GM18502 (cell line): ENCODE results near the gene UBXN6.

Source experiments
- ATAC-seq: cut with Tn5 transposase; IDR thresholded peaks from one replicate; pipeline ENCODE4 v1.9.1; 2021; ENCODE audit warnings: mild to moderate bottlenecking; ENCODE audit not compliant: unreplicated experiment, poor library complexity

UBXN6 gene

GRCh38 chr19:4456843-4457653, 546 bp downstream of the UBXN6 start:
- no peak for ATAC-seq

DNA sequence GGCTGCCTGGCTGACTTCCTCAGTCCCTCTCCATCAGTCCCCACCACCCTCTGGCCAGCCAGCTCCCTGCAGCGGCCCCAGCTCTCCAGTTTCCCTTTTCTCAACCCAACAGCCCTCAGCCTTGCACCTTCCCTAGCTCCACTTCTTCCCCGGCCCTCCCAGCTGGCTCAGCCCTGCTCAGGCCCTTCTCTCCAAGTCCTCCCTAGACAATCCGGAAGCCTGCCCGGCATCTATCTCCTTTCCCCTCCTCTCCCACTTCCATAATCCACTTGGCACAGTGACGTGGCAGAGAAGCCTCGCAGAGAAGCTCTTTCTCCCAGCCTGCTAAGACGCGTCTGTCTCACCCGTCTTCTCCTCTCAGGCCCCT, 1.1 kb downstream of the UBXN6 start:
- no peak for ATAC-seq

- no peak for ATAC-seq
Measured at GRCh38 chr19:4455719-4456475, 1.7 kb downstream of the UBXN6 start.

DNA sequence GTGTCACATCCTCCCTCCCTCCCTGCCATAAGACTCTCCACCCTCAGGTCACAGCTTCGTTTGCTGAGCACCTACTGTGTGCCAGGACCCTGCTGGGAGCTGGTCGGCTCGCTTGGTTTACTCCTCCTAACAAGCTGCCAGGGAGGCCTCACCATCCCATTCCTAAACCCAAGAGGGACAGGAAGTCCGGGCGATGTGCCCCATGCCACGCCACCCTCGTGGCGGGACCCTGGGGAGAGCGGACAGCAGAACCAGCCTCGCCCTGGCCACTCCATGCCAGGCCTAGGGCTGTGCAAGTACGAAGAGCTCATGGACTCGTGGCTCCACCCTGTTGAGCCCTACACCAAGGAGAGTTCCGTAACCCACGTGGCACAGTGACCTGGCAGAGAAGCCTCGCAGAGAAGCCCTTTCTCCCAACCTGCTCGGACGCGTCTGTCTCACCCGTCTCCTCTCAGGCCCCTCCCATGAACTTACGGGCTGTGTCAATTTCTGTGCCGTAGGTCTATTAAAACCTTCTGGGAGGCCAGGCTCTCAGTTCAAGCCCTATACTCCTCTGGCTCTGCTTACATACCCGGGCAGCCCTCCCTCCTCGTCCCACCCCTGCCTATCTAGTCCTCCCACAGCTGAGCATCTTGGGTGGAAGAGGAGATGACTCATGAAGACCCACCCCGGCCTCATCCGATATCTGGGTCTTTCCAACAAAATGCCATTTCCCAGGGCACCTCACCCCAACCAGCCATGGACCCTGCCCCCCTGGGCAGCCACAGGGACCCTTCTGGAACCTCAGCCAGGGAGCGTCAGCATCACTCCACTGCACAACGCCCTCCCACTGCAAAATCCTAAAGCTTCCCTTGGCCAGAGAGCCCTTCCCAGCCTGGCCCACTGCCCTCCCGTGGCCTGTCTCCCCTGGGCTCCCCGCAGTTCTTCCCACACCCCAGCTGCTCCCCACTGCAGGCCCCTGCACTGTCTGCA, 2.6 kb downstream of the UBXN6 start:
- ATAC-seq, result no peak

DNA sequence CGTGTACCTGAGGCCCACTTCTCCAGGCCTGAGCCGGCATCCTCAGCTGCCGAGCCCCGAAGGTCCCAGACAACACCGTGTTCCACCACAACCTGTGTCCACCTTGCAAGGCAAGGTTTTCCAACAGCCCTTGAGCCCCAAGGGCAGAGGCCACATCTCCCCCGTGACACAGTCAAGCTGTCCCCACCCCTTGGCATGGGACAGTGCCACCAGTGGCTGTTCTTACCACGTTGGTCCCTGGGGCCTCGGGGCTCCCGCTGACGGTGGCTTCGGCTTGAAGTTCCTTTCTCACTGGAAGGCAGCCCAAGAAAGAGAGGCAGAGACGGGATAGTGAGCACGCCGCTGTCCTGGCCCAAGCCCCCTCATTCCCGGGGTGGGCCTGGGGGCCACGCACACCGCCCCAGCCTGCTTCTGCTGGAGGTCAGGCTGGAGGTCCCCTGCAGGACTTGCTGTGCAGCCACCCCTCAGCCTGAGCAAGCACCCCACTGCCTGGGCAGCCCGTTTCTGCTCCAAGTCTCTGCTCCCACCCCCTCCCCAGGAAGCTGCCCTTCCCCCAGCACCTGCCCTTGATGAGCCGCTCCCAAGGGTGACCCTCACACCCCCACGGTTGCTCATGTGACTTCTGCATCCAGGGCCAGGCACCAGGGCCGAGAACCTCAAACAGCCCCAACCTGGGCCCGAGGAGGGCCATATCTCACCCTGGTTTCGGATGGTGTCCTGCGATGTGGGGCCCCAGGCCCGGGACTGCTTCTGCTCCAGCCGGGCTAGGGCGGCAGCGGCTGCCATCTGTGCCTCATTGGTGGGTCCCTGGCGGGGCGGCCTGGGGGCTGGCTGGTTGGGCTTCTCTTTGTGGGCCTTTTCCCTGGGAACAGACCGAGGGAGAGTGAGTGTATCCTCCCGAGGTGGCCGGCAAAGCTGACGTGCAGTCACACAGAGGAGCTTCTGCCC, 4.1 kb downstream of the UBXN6 start:
- ATAC-seq, result no peak

DNA sequence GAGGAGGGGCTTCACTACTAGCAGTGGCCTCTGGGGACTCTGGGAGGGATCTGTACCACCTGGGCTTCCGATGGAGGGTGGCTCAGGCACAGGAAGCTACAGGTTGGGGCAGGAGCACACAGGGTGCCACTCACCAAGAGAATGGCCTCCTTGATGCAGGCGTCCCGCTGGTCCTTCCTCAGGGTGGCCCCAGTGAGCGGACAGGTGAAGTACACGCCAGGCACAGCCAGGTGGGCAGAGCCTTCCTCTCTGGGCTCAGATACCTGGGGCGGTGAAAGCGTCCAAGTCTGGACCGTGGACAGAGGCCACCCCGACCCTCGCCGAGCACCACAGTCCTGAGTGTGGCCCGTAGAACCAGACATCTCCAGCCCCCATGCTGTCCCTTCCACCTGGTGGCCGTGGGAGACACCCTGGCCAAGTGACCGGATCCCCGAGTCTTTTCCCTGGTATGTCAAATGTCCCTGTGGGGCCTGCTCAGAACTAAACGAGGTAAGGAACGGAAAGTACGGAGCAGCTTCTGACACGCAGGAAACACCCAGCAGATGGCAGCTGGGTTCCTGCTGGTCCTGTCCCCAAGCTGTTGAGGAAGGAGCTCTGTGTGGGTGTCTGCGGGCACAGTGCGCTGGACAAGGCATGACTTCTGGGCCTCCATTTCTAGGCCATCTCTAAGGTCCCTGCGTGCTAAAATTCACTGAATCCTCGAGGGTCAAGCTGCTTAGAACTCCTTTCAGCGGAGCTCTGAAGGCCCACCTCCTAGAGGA, 5.2 kb downstream of the UBXN6 start:
- ATAC-seq, result no peak

DNA sequence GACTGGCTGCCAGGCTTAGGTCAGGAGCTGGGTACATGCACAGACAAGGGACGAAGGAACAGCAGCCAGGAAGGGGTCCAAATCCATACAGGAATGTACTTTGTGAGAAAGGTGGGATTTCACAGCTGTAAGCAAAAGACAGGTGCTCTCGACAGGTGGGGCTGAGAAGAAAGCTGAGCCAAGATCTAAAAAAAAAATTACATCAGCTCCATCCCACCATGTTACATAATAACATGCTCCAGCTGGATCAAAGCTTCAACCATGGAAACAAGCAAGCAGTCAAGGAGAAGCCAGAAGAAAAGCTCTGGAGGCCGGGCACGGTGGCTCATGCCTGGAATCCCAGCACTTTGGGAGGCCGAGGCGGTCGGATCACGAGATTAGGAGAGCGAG, 8.0 kb downstream of the UBXN6 start:
- ATAC-seq, result no peak

DNA sequence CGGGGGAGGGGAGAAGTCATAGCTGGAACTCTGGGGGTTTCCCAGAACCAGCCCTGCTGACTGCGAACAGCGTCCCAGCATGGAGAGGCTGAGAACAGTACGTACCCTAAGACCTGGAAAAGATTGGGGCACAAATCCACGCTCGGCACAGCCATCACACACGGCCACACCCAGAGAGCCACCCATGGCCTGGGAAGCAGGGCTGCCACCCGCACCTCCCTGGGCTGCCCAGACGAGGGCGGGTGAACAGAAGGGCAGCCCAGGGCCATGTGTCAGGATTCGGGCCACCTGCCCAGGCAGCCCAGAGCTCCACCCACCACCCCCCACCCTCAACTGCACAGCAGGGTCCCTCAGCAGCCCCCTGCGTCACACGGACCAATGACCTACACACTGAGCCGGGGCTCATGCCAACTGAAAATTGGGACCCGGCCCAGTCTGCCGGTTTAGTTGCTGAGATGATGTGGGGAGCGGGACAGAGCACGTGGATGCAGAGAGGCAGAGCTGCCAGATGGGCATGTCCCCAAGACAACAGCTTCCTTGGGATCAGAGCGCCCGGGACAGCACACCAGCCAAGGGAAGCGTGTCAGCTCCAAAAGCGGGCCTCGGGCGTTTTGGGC, 8.5 kb downstream of the UBXN6 start:
- no peak for ATAC-seq

DNA sequence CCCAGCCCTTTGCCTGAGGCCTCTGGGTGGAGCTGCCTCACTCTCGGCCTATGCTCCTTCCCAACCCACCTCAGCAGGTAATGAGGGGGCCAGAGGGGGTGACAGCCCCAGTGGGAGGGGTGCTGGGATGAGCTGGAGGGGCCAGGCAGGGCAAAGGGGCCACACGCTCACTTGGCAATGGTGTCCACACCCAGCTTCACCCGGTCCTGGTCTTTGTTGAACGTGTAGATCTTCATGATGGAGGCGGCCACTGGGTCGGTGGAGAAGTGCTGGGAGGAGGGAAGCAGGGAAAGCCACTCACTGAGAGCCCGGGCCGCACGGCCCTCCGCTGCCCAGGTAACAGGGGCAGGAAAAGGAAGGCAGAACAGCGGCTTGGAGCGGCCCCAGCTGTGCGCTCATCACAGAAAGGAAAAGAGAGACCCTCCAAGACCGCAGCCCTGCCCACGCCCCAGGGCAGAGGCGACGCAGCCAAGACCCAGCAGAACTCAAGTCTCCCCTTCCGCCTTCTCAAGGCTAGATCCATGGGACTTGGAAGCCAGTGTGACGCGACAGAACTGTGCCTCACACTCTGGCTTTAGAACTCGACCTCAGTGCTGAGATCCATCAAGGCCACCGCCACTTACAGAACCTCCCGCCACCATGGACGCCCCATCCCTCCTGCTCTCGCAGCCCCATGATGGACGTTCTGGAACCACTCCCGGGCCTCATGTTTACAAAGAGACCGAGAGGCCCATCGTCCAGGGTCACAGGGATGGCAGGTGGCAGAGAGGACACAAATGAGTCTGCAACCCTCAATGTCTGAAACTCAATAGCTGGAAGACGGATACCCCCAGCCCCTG, 9.2 kb downstream of the UBXN6 start:
- ATAC-seq, result no peak

GRCh38 chr19:4447327-4448146, 10.1 kb downstream of the UBXN6 start:
- no peak for ATAC-seq

DNA sequence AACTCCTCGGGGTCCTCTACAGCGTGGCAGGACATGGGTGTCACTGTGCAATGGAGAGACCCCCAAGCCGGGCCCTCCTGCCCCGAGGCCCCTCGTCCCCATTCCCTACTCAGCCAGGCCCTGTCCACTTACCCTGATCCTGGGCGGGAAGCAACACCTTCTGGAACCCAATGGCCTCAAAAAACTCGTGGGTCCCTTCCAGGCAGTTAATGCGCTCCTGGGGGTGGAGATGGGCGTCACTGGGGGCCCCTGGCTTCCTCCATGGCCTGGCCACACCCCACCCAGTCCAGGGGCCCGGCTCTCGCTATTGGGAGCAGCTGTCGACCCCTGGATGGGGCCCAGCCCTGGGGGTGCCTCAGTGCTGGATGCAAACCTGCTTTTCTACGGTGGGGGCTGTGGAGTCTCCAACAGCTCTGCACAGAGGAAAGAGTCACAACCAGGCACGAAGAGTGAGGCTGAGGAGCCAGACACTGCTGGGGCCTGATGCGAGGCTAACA, 10.8 kb downstream of the UBXN6 start:
- ATAC-seq, result no peak

DNA sequence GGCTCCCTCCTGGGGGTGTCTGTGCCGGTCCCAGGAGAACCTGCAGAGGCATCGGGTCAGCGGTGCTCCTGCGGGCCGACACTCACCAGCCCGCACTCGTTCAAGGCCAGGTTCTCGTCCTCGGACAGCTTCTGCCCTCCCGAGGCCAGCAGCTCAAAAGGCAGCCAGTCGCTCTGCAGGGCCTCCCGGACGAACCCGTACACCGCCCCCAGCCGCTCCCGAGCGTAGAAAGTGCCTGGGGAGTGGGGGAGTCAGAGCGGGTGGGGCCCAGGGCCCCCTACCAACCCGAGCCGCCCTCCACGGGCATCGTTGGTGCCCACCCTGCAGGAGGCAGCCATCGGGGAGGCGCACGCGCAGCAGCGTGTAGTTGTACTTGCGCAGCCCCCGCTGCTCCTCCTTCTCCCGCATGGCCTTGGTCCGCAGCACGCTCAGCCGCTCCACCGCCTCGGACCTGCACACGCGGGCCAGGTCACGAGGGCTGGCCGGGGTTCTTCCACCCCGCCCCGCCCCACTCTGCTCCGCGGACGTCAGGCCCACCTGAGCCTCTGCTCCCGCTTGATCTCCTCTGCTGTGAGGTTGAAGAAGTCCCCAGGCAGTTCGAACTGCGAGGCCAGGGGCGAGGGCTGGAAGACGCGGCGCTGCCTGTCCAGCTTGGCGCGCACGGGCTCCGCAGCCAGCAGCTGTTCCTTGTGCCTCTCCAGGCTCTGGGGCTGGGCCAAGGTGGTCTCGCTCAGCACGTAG, 11.5 kb downstream of the UBXN6 start:
- no peak for ATAC-seq

- ATAC-seq, result no peak
Measured at GRCh38 chr19:4444765-4445741, 12.5 kb downstream of the UBXN6 start.

DNA sequence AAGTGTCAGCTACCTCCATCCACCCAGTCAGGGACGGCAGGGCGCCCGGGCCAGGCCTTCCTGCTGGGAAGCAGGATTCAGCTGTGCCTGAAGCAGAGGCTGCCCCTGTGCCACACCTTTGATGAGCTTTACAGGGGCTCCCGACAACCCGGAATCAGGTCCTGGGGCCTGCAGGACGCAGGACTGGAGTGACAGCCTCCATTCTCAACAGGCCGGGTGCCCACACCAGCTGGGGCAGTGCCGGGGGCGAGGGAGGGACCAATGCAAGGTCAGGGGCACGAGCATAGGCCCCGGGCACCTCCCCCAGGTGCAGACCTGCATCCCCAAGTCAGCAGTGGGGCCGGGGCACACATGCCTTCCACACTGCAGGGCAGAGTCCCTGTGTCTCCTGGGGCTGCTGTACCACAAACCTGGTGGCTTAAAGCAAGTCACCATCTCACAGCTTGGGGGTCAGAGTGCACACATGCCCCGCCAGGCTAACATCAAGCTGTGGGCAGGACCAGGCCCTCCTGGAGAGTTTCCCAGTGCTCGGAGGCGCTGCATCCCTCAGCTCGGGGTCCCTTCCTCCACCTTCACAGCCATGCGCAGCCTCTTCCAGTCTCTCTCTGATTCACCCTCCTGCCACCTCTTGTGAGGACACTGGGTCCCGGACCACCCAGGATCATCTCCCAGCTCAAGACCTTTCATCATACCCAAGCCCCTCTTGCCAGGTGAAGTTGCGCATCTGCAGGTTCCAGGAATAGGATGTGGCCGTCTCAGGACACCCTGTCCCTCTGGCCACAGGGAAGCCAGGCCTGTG, 13.4 kb downstream of the UBXN6 start:
- ATAC-seq, result no peak
